A549 (cell line): Measurements from ENCODE around the gene NFATC2. TPM values are rescaled to one million over a fixed set of nuclear protein-coding genes. Genes with fewer than 3 reads are reported as not detected.

Experiments
- ATAC-seq, 2 experiments: fragments of 200-7000 bp in 1 of 2; fragments of >200 bp in 1 of 2; cut with Nextera tagmentation in 1 of 2; cut with Tn5 transposase in 1 of 2; 3 replicates each; pipeline versions ENCODE4 v1.8.0 to v1.9.1; 2018 to 2020; ENCODE audit warnings: mild to moderate bottlenecking in 1 of 2, moderate library complexity in 1 of 2
- CTCF ChIA-PET: fragments of 300-600 bp; sonication (Branson Sonifier 250); formaldehyde crosslinking; extraction: SDS; loops from one replicate; lab custom pipeline; 2021; ENCODE audit warnings: antibody characterized with exemption, inconsistent platforms; lab: Yijun Ruan, JAX
- POLR2A ChIA-PET: fragments of 350-600 bp; formaldehyde crosslinking; extraction: SDS; loops from one replicate; lab custom pipeline; 2021; ENCODE audit warnings: antibody characterized with exemption, inconsistent platforms; lab: Yijun Ruan, JAX
- DNase-seq, 2 experiments: peaks; one replicate each; pipeline versions ENCODE4 v3.0.0 to v3.0.0-alpha.2; 2011 to 2016; ENCODE audit warnings: low read depth in 1 of 2, low spot score in 1 of 2
- FAIRE-seq: peaks from 2 replicates; lab custom pipeline; 2011; peaks lifted over from hg19 to GRCh38; lab: Jason Lieb, UNC
- H3K27ac ChIP-seq, 2 experiments: fragments of >200 bp; sonication (Bioruptor Twin); formaldehyde crosslinking; 3 replicates each; pipeline ENCODE4 v1.5.1; 2016 to 2017
- H3K4me1 ChIP-seq: fragments of >200 bp; sonication (Bioruptor Twin); formaldehyde crosslinking; 3 replicates; pipeline ENCODE4 v1.6.1; 2016
- H3K4me2 ChIP-seq: fragments of >200 bp; sonication (Bioruptor Twin); formaldehyde crosslinking; 3 replicates; pipeline ENCODE4 v1.6.1; 2016
- H3K4me3 ChIP-seq: fragments of >200 bp; sonication (Bioruptor Twin); formaldehyde crosslinking; 3 replicates; pipeline ENCODE4 v1.5.1; 2016
- H3K9me3 ChIP-seq: fragments of >200 bp; sonication (Bioruptor Twin); formaldehyde crosslinking; 3 replicates; pipeline ENCODE4 v1.6.1; 2016
- CHD4 ChIP-seq: fragments of 200-600 bp; sonication (generic); IDR thresholded peaks from 2 replicates; pipeline ENCODE4 v1.6.1; 2016; ENCODE audit warnings: antibody characterized with exemption, mild to moderate bottlenecking, borderline replicate concordance
- EHMT2 ChIP-seq: fragments of 200-600 bp; sonication (generic); IDR thresholded peaks from 2 replicates; pipeline ENCODE4 v1.6.1; 2016; ENCODE audit warnings: antibody characterized with exemption, low read depth, mild to moderate bottlenecking, moderate library complexity
- FOXS1 ChIP-seq: fragments of 250-450 bp; sonication (Bioruptor Pico); IDR thresholded peaks from 2 replicates; pipeline ENCODE4 v1.5.0; 2020; ENCODE audit warnings: mild to moderate bottlenecking, moderate library complexity
- JUN ChIP-seq, 2 experiments: fragments of >200 bp; sonication (Bioruptor Twin); formaldehyde crosslinking; IDR thresholded peaks; 2 replicates in 1 of 2; 3 replicates in 1 of 2; pipeline ENCODE4 v1.6.1; 2016 to 2017
- MAZ ChIP-seq: fragments of 150-350 bp; IDR thresholded peaks from 2 replicates; pipeline ENCODE4 v1.6.1; 2014; ENCODE audit warnings: antibody characterized with exemption, low read depth, low read length, borderline replicate concordance
- NPAS2 ChIP-seq: fragments of 250-450 bp; sonication (Bioruptor Pico); IDR thresholded peaks from 2 replicates; pipeline ENCODE4 v1.8.0; 2022; ENCODE audit warnings: mild to moderate bottlenecking, moderate library complexity, borderline replicate concordance
- NR3C1 ChIP-seq: fragments of >200 bp; sonication (Bioruptor Twin); formaldehyde crosslinking; IDR thresholded peaks from 3 replicates; pipeline ENCODE4 v1.6.1; 2017
- POLR2A ChIP-seq: IDR thresholded peaks from 2 replicates; pipeline ENCODE4 v1.6.1; 2012; ENCODE audit warnings: mild to moderate bottlenecking, low read length
- POLR2AphosphoS2 ChIP-seq: conservative IDR thresholded peaks from 2 replicates; pipeline ENCODE4 v1.6.1; 2012; ENCODE audit warnings: low read length, improper control_type of control experiment, inconsistent platforms
- RAD21 ChIP-seq, 2 experiments: fragments of >200 bp in 1 of 2; sonication (Bioruptor Twin) in 1 of 2; formaldehyde crosslinking in 1 of 2; IDR thresholded peaks in 1 of 2; conservative IDR thresholded peaks in 1 of 2; 2 replicates in 1 of 2; 3 replicates in 1 of 2; pipeline ENCODE4 v1.6.1; 2012 to 2018; ENCODE audit warnings: inconsistent platforms in 1 of 2
- RARB ChIP-seq: fragments of 250-450 bp; sonication (Bioruptor Pico); IDR thresholded peaks from 2 replicates; pipeline ENCODE4 v1.8.0; 2021; ENCODE audit warnings: mild to moderate bottlenecking, moderate library complexity
- RCOR1 ChIP-seq: fragments of 150-350 bp; IDR thresholded peaks from 2 replicates; pipeline ENCODE4 v1.6.1; 2014; ENCODE audit warnings: antibody characterized with exemption, low read length, low read depth
- RNF2 ChIP-seq: fragments of 200-600 bp; sonication (generic); IDR thresholded peaks from 2 replicates; pipeline ENCODE4 v1.6.1; 2016; ENCODE audit warnings: low read depth, mild to moderate bottlenecking, antibody characterized with exemption, moderate library complexity, borderline replicate concordance
- SMC3 ChIP-seq: fragments of >200 bp; sonication (Bioruptor Twin); formaldehyde crosslinking; IDR thresholded peaks from 3 replicates; pipeline ENCODE4 v1.6.1; 2018; ENCODE audit warnings: inconsistent platforms
- TFCP2L1 ChIP-seq: fragments of 250-450 bp; sonication (Bioruptor Pico); IDR thresholded peaks from 2 replicates; pipeline ENCODE4 v1.5.0; 2021; ENCODE audit warnings: mild to moderate bottlenecking
- WGBS: methylation state at CpG from one replicate; pipeline ENCODE4 v1.1.6; 2017; ENCODE audit errors: missing lambda C conversion rate; 5-methylcytosine and 5-hydroxymethylcytosine counted together
- polyA plus RNA-seq, 4 experiments: library from polyadenylated mRNA; depleted of rRNA in 3 of 4; stranded (reverse); fragments of >200 nt; fragmentation: RNase III in 1 of 4; extraction: RNeasy Plus Mini Kit Qiagen cat#74134 plus additional on column Dnase treatment in 1 of 4; gene quantifications; 2 replicates in 3 of 4; 3 replicates in 1 of 4; pipeline ENCODE4 v1.2.3, GENCODE V29; 2011 to 2017
- TF ChIP-seq, protein P1 (sequence below): IDR thresholded peaks from 2 replicates; pipeline ENCODE4 v1.6.1; 2012; ENCODE audit warnings: low read depth, borderline replicate concordance
- TF ChIP-seq, protein P2 (sequence below): fragments of 250-450 bp; sonication (Bioruptor Pico); IDR thresholded peaks from 2 replicates; pipeline ENCODE4 v1.5.0; 2020; ENCODE audit warnings: low read depth, mild to moderate bottlenecking, moderate library complexity
- TF ChIP-seq, protein P3 (sequence below): fragments of 200-600 bp; sonication (generic); IDR thresholded peaks from 2 replicates; pipeline ENCODE4 v1.6.1; 2016; ENCODE audit warnings: antibody characterized with exemption, mild to moderate bottlenecking, moderate library complexity

NFATC2 gene
- polyA plus RNA-seq, 2 of the 4 experiments (the other 2 are of a cell fraction), result 0.75 to 1.6 TPM

DNA sequence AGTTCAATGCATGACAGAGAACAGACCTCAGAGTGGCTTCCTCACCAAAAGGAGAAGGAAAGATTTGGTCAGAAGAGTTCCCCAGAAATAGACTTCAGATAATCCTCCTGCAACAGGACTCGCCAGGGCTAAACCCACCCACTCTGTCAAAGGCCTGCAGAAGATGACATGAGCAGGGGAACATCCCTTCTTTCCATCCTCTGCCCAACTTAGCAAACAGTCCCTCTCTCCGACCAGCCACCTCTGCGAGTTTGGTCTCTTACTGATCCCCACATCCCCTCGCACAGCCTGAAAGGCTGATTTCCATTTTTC is 7.5 kb downstream of the NFATC2 start:
- ChIA-PET CTCF (interaction anchor here (1.2 to 1.5 kb wide), 2 partner anchors 9 to 547 kb away, joined by 3 to 4 read pairs; no protein-coding TSS in a partner anchor), POLR2A (no interaction called here)
- H3K4me2 ChIP-seq, result no peak overlapping the region
- no peak for FAIRE-seq
- no peak overlapping the region for H3K27ac ChIP-seq
- TF ChIP-seq, protein P1, sequence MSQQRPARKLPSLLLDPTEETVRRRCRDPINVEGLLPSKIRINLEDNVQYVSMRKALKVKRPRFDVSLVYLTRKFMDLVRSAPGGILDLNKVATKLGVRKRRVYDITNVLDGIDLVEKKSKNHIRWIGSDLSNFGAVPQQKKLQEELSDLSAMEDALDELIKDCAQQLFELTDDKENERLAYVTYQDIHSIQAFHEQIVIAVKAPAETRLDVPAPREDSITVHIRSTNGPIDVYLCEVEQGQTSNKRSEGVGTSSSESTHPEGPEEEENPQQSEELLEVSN, result no peak
- TF ChIP-seq EHMT2, result no peak
- TF ChIP-seq, protein P2, sequence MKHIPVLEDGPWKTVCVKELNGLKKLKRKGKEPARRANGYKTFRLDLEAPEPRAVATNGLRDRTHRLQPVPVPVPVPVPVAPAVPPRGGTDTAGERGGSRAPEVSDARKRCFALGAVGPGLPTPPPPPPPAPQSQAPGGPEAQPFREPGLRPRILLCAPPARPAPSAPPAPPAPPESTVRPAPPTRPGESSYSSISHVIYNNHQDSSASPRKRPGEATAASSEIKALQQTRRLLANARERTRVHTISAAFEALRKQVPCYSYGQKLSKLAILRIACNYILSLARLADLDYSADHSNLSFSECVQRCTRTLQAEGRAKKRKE (CRISPR knock-in tag), result no peak
- no peak for TF ChIP-seq TFCP2L1 (CRISPR knock-in tag)
- no peak for TF ChIP-seq RCOR1
- H3K9me3 ChIP-seq, result peaks cover 12% of the 10 kb centered on the region; the same call in 2 of the 3 replicates
- no peak for ATAC-seq
- H3K4me1 ChIP-seq, result peaks cover 19% of the 10 kb centered on the region
- DNase-seq, result no peak
- no peak overlapping the region for H3K4me3 ChIP-seq
- WGBS, result 91% methylated on average over 4 of the region's 4 CpGs

DNA sequence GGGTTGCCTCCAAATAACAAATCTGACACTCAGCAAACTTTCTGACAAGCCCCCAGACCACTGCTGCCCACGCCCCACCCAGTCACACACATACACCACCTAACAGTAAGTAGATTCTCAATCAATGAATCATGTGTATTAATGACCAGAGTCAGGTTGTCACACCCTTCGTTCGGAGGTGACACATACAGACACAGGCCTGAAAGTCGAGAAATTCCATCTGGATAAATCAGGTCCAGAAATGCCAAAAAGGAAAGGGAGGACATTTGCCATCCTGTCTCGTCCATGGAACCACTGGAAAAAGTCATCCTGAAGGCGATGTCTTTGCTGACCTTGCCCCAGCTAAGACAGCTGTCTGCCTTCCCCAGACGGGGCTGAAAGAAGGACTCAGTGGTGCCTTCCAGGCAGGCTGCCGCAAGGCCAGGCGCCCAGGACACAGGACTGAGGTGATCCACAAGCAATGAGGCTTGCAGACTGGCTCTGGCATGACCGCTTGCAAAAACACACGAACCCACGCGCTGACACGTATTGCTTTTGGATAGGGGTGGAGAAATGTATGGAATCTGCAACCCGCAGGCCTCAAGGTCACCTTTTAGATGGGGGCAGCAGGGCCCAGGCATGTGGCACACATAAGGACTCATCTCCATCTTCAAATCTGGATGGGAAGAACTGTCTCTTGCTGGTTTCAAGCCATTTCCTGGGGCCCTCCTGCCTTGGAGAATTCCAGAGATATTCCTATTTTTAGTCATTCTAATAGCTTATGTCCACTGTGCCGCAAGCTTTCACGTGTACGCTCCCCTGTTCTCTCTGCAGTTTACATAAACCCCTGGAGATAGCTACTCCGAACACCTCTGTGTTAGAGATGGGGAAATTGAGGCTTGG is 9.0 kb downstream of the NFATC2 start:
- ChIA-PET POLR2A (no interaction called here), CTCF (interaction anchor here (1.0 to 1.5 kb wide), 3 partner anchors 19 to 546 kb away, joined by 3 to 4 read pairs (median 3); no protein-coding TSS in a partner anchor)
- Histone ChIP-seq H3K4me1 (peaks cover 19% of the 10 kb centered on the region), H3K27ac (peak overlapping the region in 1 of 2 experiments; percentile 24; a peak in 3 of 6 replicates), H3K4me3 (no peak overlapping the region), H3K4me2 (peak overlapping the region; percentile 6; the same call in 1 of the 3 replicates), H3K9me3 (peaks cover 7% of the 10 kb centered on the region; the same call in 2 of the 3 replicates)
- no peak for FAIRE-seq
- WGBS, result 51% methylated on average over 19 of the region's 19 CpGs
- TF ChIP-seq RNF2 (no peak), CHD4 (no peak), NPAS2 (no peak), TFCP2L1 (CRISPR knock-in tag) (no peak), POLR2A (no peak), POLR2AphosphoS2 (no peak), FOXS1 (CRISPR knock-in tag) (no peak), RAD21 (conservative IDR thresholded peaks at IDR 0.05 in 1 of 2, IDR thresholded peaks at IDR 0.05 in 1 of 2) (no peak), JUN (IDR thresholded peaks at IDR 0.05) (no peak), NR3C1 (no peak), MAZ (no peak), SMC3 (no peak), RARB (CRISPR knock-in tag) (no peak)
- TF ChIP-seq, protein P2 (CRISPR knock-in tag), result no peak
- TF ChIP-seq, protein P3, sequence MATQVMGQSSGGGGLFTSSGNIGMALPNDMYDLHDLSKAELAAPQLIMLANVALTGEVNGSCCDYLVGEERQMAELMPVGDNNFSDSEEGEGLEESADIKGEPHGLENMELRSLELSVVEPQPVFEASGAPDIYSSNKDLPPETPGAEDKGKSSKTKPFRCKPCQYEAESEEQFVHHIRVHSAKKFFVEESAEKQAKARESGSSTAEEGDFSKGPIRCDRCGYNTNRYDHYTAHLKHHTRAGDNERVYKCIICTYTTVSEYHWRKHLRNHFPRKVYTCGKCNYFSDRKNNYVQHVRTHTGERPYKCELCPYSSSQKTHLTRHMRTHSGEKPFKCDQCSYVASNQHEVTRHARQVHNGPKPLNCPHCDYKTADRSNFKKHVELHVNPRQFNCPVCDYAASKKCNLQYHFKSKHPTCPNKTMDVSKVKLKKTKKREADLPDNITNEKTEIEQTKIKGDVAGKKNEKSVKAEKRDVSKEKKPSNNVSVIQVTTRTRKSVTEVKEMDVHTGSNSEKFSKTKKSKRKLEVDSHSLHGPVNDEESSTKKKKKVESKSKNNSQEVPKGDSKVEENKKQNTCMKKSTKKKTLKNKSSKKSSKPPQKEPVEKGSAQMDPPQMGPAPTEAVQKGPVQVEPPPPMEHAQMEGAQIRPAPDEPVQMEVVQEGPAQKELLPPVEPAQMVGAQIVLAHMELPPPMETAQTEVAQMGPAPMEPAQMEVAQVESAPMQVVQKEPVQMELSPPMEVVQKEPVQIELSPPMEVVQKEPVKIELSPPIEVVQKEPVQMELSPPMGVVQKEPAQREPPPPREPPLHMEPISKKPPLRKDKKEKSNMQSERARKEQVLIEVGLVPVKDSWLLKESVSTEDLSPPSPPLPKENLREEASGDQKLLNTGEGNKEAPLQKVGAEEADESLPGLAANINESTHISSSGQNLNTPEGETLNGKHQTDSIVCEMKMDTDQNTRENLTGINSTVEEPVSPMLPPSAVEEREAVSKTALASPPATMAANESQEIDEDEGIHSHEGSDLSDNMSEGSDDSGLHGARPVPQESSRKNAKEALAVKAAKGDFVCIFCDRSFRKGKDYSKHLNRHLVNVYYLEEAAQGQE, result no peak
- peak in 1 of 2 experiments; percentile 25 for DNase-seq
- peak; percentile 48 to 58; a peak in 3 of 6 replicates for ATAC-seq
